Activated CD8-positive, alpha-beta T cell treated with anti-CD3 and anti-CD28 coated beads, Interleukin-2, amount 10 ng/mL, durations not matched to agents 7 days and 5 days (primary cell): ENCODE data around the gene SNX9. TPM values are rescaled to one million over a fixed set of nuclear protein-coding genes. Genes with fewer than 3 reads are reported as not detected.

Experiments
- ATAC-seq: fragments of 150-1000 bp; cut with Tn5 transposase; one replicate; pipeline ENCODE4 v1.10.0; 2021; ENCODE audit warnings: moderate library complexity
- CTCF ChIA-PET: fragments of 350-600 bp; sonication (Branson Sonifier 250); formaldehyde crosslinking; loops from one replicate; lab custom pipeline; 2021; ENCODE audit warnings: antibody characterized with exemption; lab: Charles Lee
- POLR2A ChIA-PET: fragments of 350-600 bp; sonication (Branson Sonifier 250); formaldehyde crosslinking; loops from one replicate; lab custom pipeline; 2021; ENCODE audit warnings: antibody characterized with exemption; lab: Charles Lee
- DNase-seq: peaks from one replicate; pipeline ENCODE4 v3.0.0-alpha.2; 2020
- H3K27ac Mint-ChIP-seq: one replicate; pipeline ENCODE4 v1.8.0; 2021; ENCODE audit warnings: mild to moderate bottlenecking, mixed read lengths
- H3K27me3 Mint-ChIP-seq: one replicate; pipeline ENCODE4 v1.8.0; 2021; ENCODE audit warnings: low read depth, mixed read lengths
- H3K36me3 Mint-ChIP-seq: one replicate; pipeline ENCODE4 v1.8.0; 2021; ENCODE audit warnings: low read depth, mixed read lengths
- H3K4me1 Mint-ChIP-seq: one replicate; pipeline ENCODE4 v1.8.0; 2021; ENCODE audit warnings: low read depth, mixed read lengths
- H3K4me3 Mint-ChIP-seq: one replicate; pipeline ENCODE4 v1.8.0; 2021; ENCODE audit warnings: mild to moderate bottlenecking, mixed read lengths
- H3K9me3 Mint-ChIP-seq: one replicate; pipeline ENCODE4 v1.8.0; 2022; ENCODE audit warnings: mixed read lengths; ENCODE audit not compliant: insufficient read depth
- total RNA-seq, 2 experiments: library from RNA; stranded (reverse); gene quantifications; one replicate each; pipeline ENCODE4 v1.2.3, GENCODE V29; 2021

SNX9 gene
- total RNA-seq = 1 to 10 TPM; 9.1 to 9.2 TPM

DNA sequence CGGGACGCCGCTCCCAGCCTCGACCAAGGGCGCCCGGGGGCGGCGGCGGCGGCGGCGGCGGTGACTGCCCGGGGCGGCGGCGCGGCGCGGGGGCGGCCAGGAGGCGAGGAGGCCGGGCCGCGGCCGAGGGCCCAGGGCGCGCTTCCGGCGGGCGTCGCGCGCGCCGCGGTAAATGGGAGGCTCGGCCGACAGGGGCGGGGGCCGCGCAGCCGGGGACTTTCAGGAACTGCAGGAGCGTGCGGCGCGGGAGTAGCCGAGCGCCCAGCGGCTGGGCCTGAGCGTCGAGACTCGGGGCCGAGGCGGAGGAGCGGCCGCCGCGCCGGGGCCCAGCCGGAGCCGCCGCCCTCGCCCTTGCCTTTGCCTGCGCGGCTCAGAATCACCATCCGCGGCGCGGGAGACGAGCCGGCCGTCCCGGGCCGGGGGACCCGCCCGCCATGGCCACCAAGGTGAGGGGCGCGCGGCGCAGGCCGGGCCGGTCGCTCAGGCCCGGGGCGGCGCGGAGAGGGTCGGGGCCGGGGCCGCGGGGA is at the start of gene SNX9:
Gene SNX9 (plus strand): TSS at position 246 of the 527 bp plus-strand sequence. CDS start 189 bp downstream, at position 435.
- CTCF ChIA-PET = no interaction called here
- POLR2A ChIA-PET = interaction anchor here (1.0 kb wide), 1 partner anchor 61 kb away, joined by 4 read pairs; no protein-coding TSS in a partner anchor
- Mint-ChIP-seq H3K9me3 (no peaks in the 10 kb centered on the region), H3K4me3 (peak within 1 kb of the TSS; percentile 79), H3K27me3 (peaks cover 31% of the 10 kb centered on the region), H3K27ac (peak within 1 kb of the TSS; percentile 81), H3K36me3 (peaks cover 12% of the 10 kb centered on the region), H3K4me1 (peaks cover 24% of the 10 kb centered on the region)
- DNase-seq (peak; percentile 66), ATAC-seq (peak; percentile 79)

DNA sequence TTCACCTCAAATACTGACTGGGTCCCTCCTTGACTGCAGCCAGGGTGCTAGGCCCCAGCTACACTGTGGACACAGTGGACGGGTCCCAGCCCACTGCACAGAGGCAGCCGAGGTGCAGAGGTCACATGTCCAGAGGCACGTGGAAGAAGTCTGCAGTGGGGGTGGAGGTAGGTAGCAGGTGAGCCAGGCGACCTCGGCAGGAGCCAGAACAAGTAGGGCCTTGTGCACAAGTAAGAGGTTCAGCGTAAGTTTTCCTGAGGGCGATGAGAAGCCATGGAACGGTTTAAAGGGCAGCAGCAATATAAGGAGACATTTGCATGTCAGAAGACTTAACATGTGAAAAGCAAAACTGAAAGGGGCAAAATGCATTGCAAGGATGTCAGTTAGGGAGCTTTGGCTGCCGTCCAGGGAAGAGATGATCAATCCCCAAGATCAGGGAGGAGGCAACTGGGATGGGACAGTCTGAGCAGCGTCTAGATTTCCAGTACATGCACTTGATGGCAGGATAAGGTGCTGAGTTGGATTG is 49.7 kb upstream of the SNX9 start:
- Mint-ChIP-seq H3K4me3 (no peak overlapping the region), H3K36me3 (peaks cover 2% of the 10 kb centered on the region), H3K4me1 (peaks cover 16% of the 10 kb centered on the region), H3K9me3 (no peaks in the 10 kb centered on the region), H3K27ac (peak overlapping the region; percentile 10), H3K27me3 (peaks cover 12% of the 10 kb centered on the region)
- ChIA-PET CTCF (no interaction called here), POLR2A (no interaction called here)
- ATAC-seq (no peak), DNase-seq (no peak)

GRCh38 chr6:157774153-157775135 is 48.6 kb upstream of the SNX9 start:
- peaks cover 8% of the 10 kb centered on the region for H3K4me1 Mint-ChIP-seq
- DNase-seq (no peak), ATAC-seq (no peak)
- H3K27me3 Mint-ChIP-seq = peaks cover 16% of the 10 kb centered on the region
- H3K36me3 Mint-ChIP-seq = peaks cover 2% of the 10 kb centered on the region
- H3K27ac Mint-ChIP-seq = peak overlapping the region; percentile 41
- H3K4me3 Mint-ChIP-seq = no peak overlapping the region
- CTCF ChIA-PET = no interaction called here
- no peaks in the 10 kb centered on the region for H3K9me3 Mint-ChIP-seq
- POLR2A ChIA-PET = no interaction called here

DNA sequence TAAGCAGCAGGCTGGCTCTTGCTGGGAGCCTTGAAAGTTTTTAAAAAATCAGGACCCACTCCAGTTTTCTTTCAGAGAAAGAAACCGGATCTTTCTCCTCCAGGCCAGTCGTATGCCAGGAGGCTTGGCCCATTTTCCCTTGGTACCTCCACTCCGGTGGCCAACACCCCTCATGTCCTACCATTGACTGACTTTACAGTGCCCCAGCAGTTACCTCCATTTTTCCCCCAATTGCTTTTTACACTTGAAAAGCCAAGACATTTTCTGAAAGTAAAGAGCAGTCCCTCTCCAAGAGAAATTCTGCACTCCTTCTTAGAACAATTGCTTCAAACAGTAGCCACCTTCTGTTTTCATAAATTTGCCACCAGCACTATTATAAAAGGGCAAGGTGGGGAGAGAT is 47.7 kb upstream of the SNX9 start:
- H3K4me3 Mint-ChIP-seq = no peak overlapping the region
- no peak overlapping the region for H3K27ac Mint-ChIP-seq
- peaks cover 2% of the 10 kb centered on the region for H3K36me3 Mint-ChIP-seq
- ATAC-seq (no peak), DNase-seq (no peak)
- peaks cover 16% of the 10 kb centered on the region for H3K27me3 Mint-ChIP-seq
- peaks cover 3% of the 10 kb centered on the region for H3K4me1 Mint-ChIP-seq
- CTCF ChIA-PET = no interaction called here
- POLR2A ChIA-PET = no interaction called here
- H3K9me3 Mint-ChIP-seq = no peaks in the 10 kb centered on the region

- Mint-ChIP-seq H3K4me3 (no peak overlapping the region), H3K9me3 (no peaks in the 10 kb centered on the region), H3K27ac (no peak overlapping the region), H3K36me3 (peaks cover 2% of the 10 kb centered on the region), H3K4me1 (peaks cover 3% of the 10 kb centered on the region), H3K27me3 (peaks cover 22% of the 10 kb centered on the region)
- ATAC-seq (no peak), DNase-seq (no peak)
- ChIA-PET POLR2A (no interaction called here), CTCF (no interaction called here)
Measured at GRCh38 chr6:157777344-157777743, 45.7 kb upstream of the SNX9 start.

DNA sequence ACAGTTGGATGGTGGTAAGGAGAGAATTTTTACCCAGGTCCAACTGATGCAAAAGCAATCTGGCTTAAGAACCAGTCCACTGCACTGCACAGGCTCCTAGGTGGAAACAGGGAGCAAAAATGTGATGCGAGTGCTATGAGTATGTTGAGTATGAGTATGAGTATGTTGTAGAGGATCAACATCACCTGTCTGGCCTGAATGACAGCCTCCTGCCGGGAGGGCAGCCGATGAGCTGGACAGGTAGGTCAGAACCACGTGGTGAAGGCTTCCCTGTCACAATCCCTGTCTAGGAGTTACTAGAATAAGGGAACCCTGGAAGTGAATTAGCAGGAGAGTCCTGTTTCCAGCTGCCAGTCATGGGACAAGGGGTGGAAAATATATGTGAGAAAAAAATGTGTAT is 44.3 kb upstream of the SNX9 start:
- Mint-ChIP-seq H3K27me3 (peaks cover 16% of the 10 kb centered on the region), H3K9me3 (no peaks in the 10 kb centered on the region), H3K4me3 (no peak overlapping the region), H3K4me1 (no peaks in the 10 kb centered on the region), H3K36me3 (no peaks in the 10 kb centered on the region), H3K27ac (no peak overlapping the region)
- POLR2A ChIA-PET = no interaction called here
- ATAC-seq (no peak), DNase-seq (no peak)
- CTCF ChIA-PET = no interaction called here

GRCh38 chr6:157779705-157780604 is 43.1 kb upstream of the SNX9 start:
- no peaks in the 10 kb centered on the region for H3K36me3 Mint-ChIP-seq
- DNase-seq (no peak), ATAC-seq (no peak)
- ChIA-PET POLR2A (no interaction called here), CTCF (no interaction called here)
- no peak overlapping the region for H3K27ac Mint-ChIP-seq
- H3K4me1 Mint-ChIP-seq = no peaks in the 10 kb centered on the region
- peaks cover 16% of the 10 kb centered on the region for H3K27me3 Mint-ChIP-seq
- H3K4me3 Mint-ChIP-seq = no peak overlapping the region
- no peaks in the 10 kb centered on the region for H3K9me3 Mint-ChIP-seq

DNA sequence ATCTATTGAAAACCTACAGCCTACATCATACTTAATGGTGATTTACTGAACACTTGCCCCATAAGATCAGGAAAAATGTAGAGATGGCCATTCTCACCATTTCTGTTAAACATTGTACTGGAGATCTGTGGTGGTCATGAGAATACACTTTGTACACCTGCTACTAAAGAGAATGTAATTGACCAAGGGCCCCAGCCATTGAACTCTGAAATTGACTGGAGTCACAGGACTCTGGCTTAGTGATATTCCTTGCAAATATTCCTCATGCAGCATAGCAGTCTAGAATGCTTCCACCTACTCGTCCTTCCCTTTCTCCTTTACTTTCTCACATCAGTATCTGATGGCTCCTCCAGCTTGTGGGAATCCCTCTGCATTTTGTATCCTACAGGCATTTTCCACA is 37.4 kb upstream of the SNX9 start:
- ChIA-PET CTCF (no interaction called here), POLR2A (no interaction called here)
- ATAC-seq (no peak), DNase-seq (no peak)
- Mint-ChIP-seq H3K36me3 (no peaks in the 10 kb centered on the region), H3K27me3 (peaks cover 17% of the 10 kb centered on the region), H3K4me3 (no peak overlapping the region), H3K4me1 (no peaks in the 10 kb centered on the region), H3K9me3 (no peaks in the 10 kb centered on the region), H3K27ac (no peak overlapping the region)

DNA sequence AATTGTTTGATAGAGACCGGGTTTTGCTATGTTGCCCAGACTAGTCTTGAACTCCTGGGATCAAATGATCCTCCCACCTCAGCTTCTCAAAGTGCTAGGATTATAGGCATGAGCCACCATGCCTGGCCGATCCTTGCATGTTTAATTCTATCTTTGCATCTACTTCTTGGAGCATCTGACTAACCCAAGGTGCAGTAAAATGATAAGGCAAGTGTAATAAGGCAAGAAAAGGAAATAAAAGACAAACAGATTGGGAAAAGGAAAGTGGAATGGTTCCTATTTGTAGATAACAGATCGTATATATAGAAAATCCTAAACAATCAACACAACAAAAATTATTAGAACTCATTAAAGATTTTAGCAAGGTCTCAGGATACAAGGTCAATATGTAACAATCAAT is 36.8 kb upstream of the SNX9 start:
- DNase-seq = no peak
- peaks cover 16% of the 10 kb centered on the region for H3K27me3 Mint-ChIP-seq

GRCh38 chr6:157787080-157787479 is 36.0 kb upstream of the SNX9 start:
- ChIA-PET CTCF (interaction anchor here (1.0 to 1.5 kb wide), 3 partner anchors 11 to 87 kb away, joined by 3 to 6 read pairs (median 4); no protein-coding TSS in a partner anchor), POLR2A (no interaction called here)
- DNase-seq = no peak
- H3K9me3 Mint-ChIP-seq = no peaks in the 10 kb centered on the region
- H3K27me3 Mint-ChIP-seq = peaks cover 17% of the 10 kb centered on the region
- H3K4me1 Mint-ChIP-seq = no peaks in the 10 kb centered on the region
- H3K4me3 Mint-ChIP-seq = no peak overlapping the region
- no peak overlapping the region for H3K27ac Mint-ChIP-seq
- ATAC-seq = no peak
- no peaks in the 10 kb centered on the region for H3K36me3 Mint-ChIP-seq

More for the DNA sequence above, 36.8 kb upstream of the SNX9 start:
- H3K4me1 Mint-ChIP-seq = no peaks in the 10 kb centered on the region
- H3K9me3 Mint-ChIP-seq = no peaks in the 10 kb centered on the region
- no peak for ATAC-seq
- H3K4me3 Mint-ChIP-seq = no peak overlapping the region
- ChIA-PET CTCF (no interaction called here), POLR2A (no interaction called here)
- no peak overlapping the region for H3K27ac Mint-ChIP-seq
- no peaks in the 10 kb centered on the region for H3K36me3 Mint-ChIP-seq

- DNase-seq (no peak), ATAC-seq (no peak)
- Mint-ChIP-seq H3K9me3 (no peaks in the 10 kb centered on the region), H3K27me3 (peaks cover 11% of the 10 kb centered on the region), H3K4me1 (no peaks in the 10 kb centered on the region), H3K27ac (no peak overlapping the region), H3K36me3 (no peaks in the 10 kb centered on the region), H3K4me3 (no peak overlapping the region)
- CTCF ChIA-PET = interaction anchor here (1.0 to 1.5 kb wide), 2 partner anchors 10 to 13 kb away, joined by 3 to 4 read pairs; no protein-coding TSS in a partner anchor
- POLR2A ChIA-PET = interaction anchor here (0.6 kb wide), 1 partner anchor 22 kb away, joined by 3 read pairs; no protein-coding TSS in a partner anchor
Measured at GRCh38 chr6:157788180-157788579, 34.9 kb upstream of the SNX9 start.
